H1 (cell line): Measurements from ENCODE around the gene KLHL29.

Source experiments
- CTCF ChIP-seq, 3 experiments: IDR thresholded peaks; 1 replicate in 2 of 3; 2 replicates in 1 of 3; pipeline versions ENCODE4 v1.5.1 to v1.6.1; 2011; ENCODE audit warnings: low read length in 3 of 3, mild to moderate bottlenecking in 3 of 3, inconsistent platforms in 2 of 3, low read depth in 1 of 3, moderate library complexity in 1 of 3; ENCODE audit not compliant: insufficient read depth in 1 of 3; ENCODE audit errors: control extremely low read depth in 1 of 3
- E2F6 ChIP-seq: IDR thresholded peaks from 2 replicates; pipeline ENCODE4 v1.6.1; 2012; ENCODE audit warnings: inconsistent platforms
- EZH2 ChIP-seq: fragments of 200-600 bp; sonication (generic); IDR thresholded peaks from 2 replicates; pipeline ENCODE4 v1.7.1; 2012; ENCODE audit warnings: low read depth, mild to moderate bottlenecking, moderate library complexity, low read length, inconsistent platforms; ENCODE audit not compliant: severe bottlenecking
- MAFK ChIP-seq: IDR thresholded peaks from 2 replicates; pipeline ENCODE4 v1.6.1; 2012; ENCODE audit warnings: low read depth, mild to moderate bottlenecking, improper control_type of control experiment, low read length
- PHF8 ChIP-seq: fragments of 200-600 bp; sonication (generic); conservative IDR thresholded peaks from 2 replicates; pipeline ENCODE4 v1.7.1; 2012; ENCODE audit warnings: low read depth, mild to moderate bottlenecking, inconsistent platforms, low read length, moderate library complexity
- POLR2A ChIP-seq, 2 experiments: IDR thresholded peaks; 1 replicate in 1 of 2; 2 replicates in 1 of 2; pipeline ENCODE4 v1.6.1; 2011; ENCODE audit warnings: low read depth in 2 of 2, low read length in 2 of 2, mild to moderate bottlenecking in 2 of 2; ENCODE audit errors: control extremely low read depth in 1 of 2
- POLR2AphosphoS5 ChIP-seq: IDR thresholded peaks from 2 replicates; pipeline ENCODE4 v1.6.1; 2011; ENCODE audit warnings: low read depth, low read length
- SIX5 ChIP-seq: IDR thresholded peaks from 2 replicates; pipeline ENCODE4 v1.6.1; 2011; ENCODE audit warnings: mild to moderate bottlenecking, low read depth, low read length
- TAF1 ChIP-seq: IDR thresholded peaks from 2 replicates; pipeline ENCODE4 v1.6.1; 2011; ENCODE audit warnings: mild to moderate bottlenecking, low read depth, low read length
- TBP ChIP-seq: IDR thresholded peaks from 2 replicates; pipeline ENCODE4 v1.6.1; 2011; ENCODE audit warnings: low read depth, low read length, improper control_type of control experiment

GRCh38 chr2:23335550-23335949 lies 49.4 kb upstream of the KLHL29 start:
- TF ChIP-seq TAF1 (no peak), CTCF (IDR thresholded peaks at IDR 0.05; ENCODE audit: control extremely low read depth in 1 of 3, insufficient read depth in 1 of 3, low read depth in 1 of 3, low read length in 3 of 3) (no peak), POLR2A (IDR thresholded peaks at IDR 0.05; ENCODE audit: control extremely low read depth in 1 of 2, low read depth in 2 of 2, low read length in 2 of 2) (no peak), E2F6 (no peak), POLR2AphosphoS5 (no peak), EZH2 (no peak), TBP (no peak), MAFK (no peak), PHF8 (no peak), SIX5 (no peak)
